ENCODE results near the gene CTDSPL.

DNA sequence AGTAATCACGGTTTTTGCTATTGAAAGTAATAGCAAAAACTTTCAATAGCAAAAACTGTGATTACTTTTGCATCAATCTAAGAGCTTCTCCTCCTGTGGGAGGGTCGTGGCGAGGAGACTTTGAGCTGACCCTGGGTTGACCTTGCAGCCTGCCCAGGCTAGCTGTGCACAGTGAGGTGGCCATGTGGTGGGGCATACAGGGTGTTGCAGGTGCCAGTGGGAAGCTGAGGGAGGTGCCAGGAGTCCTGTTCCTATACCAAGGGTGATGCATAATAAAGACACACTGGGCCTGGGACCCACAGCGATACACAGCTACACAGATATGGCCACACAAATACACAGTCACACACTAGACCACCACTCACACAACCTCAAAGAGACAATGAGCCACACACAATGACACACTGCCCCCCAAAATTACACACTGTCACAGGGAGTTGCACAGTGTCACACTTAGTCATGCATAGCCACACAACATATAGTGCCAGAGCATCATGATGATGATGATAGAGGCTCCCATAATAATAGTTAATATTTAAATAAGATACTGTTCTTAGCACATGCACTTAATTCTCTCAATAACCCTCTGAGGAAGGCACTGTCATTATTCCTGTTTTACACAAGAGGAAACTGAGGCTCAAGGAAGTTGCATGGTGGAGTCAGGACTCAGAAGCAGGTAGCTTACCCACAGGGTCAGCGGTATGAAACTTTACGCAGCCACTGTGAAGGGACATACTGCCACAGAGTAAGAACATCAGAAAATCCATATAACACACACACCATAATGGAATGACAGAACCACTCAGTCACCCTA is 161.4 kb downstream of the CTDSPL start:
- TF ChIP-seq CTCF (IDR thresholded peaks at IDR 0.05) (no peak), POLR2A (IDR thresholded peaks at IDR 0.05) (no peak), POLR2AphosphoS5 (IDR thresholded peaks at IDR 0.05) (no peak), EP300 (IDR thresholded peaks at IDR 0.05; ENCODE audit: low read depth) (no peak)
